HepG2 (cell line): ENCODE measurements around the gene ZNF800. TPM values are rescaled to one million over a fixed set of nuclear protein-coding genes. Genes with fewer than 3 reads are reported as not detected.
A peak's percentile ranks its signal among the peaks of the same experiment; 100 is the strongest.

Experiments
- ARID2 ChIP-seq: sonication (generic); formaldehyde crosslinking; IDR thresholded peaks from 2 replicates; pipeline ENCODE4 v1.8.1; 2022; ENCODE audit warnings: mild to moderate bottlenecking, missing genetic modification reagents, borderline replicate concordance
- FOSL1 ChIP-seq: sonication (generic); formaldehyde crosslinking; IDR thresholded peaks from 2 replicates; pipeline ENCODE4 v1.9.0; 2021; ENCODE audit warnings: missing genetic modification reagents, borderline replicate concordance
- HNF4G ChIP-seq, 2 experiments: sonication (generic) in 1 of 2; formaldehyde crosslinking in 1 of 2; IDR thresholded peaks; 2 replicates each; pipeline versions ENCODE4 v1.4.0 to v1.6.1; 2011 to 2020; ENCODE audit warnings: borderline replicate concordance in 2 of 2, low read depth in 2 of 2, mild to moderate bottlenecking in 2 of 2, low read length in 1 of 2, missing genetic modification reagents in 1 of 2, moderate library complexity in 1 of 2
- LCORL ChIP-seq, 2 experiments: fragments of 450-650 bp in 1 of 2; sonication (generic) in 1 of 2; formaldehyde crosslinking in 1 of 2; IDR thresholded peaks; 2 replicates each; pipeline versions ENCODE4 v1.5.0 to v1.6.1; 2017 to 2020; ENCODE audit warnings: antibody characterized with exemption in 1 of 2, missing genetic modification reagents in 1 of 2
- MIER3 ChIP-seq: IDR thresholded peaks from 2 replicates; pipeline ENCODE4 v1.6.1; 2016; ENCODE audit warnings: missing compliant biosample characterization, borderline replicate concordance
- NCOA1 ChIP-seq: sonication (generic); formaldehyde crosslinking; IDR thresholded peaks from 2 replicates; pipeline ENCODE4 v1.9.0; 2021; ENCODE audit warnings: missing genetic modification reagents
- NFIB ChIP-seq: sonication (generic); formaldehyde crosslinking; IDR thresholded peaks from 2 replicates; pipeline ENCODE4 v1.9.0; 2021; ENCODE audit warnings: missing genetic modification reagents, mild to moderate bottlenecking, borderline replicate concordance
- NFYC ChIP-seq: IDR thresholded peaks from 2 replicates; pipeline ENCODE4 v1.6.1; 2016; ENCODE audit warnings: missing genetic modification reagents, missing compliant biosample characterization
- PCBP2 ChIP-seq: fragments of 200-400 bp; formaldehyde crosslinking; optimal IDR thresholded peaks from 2 replicates; pipeline ENCODE3; 2018; ENCODE audit warnings: low read length, low read depth; ENCODE audit not compliant: poor library complexity, severe bottlenecking
- SIN3A ChIP-seq: IDR thresholded peaks from 2 replicates; pipeline ENCODE4 v1.6.1; 2011; ENCODE audit warnings: low read depth, mild to moderate bottlenecking, control low read depth, low read length, borderline replicate concordance
- STAT5B ChIP-seq: sonication (generic); formaldehyde crosslinking; IDR thresholded peaks from 2 replicates; pipeline ENCODE4 v1.4.0; 2020; ENCODE audit warnings: missing genetic modification reagents
- TAF15 ChIP-seq: fragments of 200-400 bp; formaldehyde crosslinking; IDR thresholded peaks from one replicate; pipeline ENCODE4 v1.6.1; 2018; ENCODE audit warnings: mild to moderate bottlenecking, low read depth, low read length; ENCODE audit not compliant: poor library complexity, severe bottlenecking
- TBP ChIP-seq: sonication (generic); formaldehyde crosslinking; IDR thresholded peaks from 2 replicates; pipeline ENCODE4 v1.5.0; 2020; ENCODE audit warnings: missing genetic modification reagents
- TBX3 ChIP-seq: fragments of 450-650 bp; IDR thresholded peaks from 2 replicates; pipeline ENCODE4 v1.6.1; 2017; ENCODE audit warnings: antibody characterized with exemption, mild to moderate bottlenecking, inconsistent platforms, borderline replicate concordance
- U2AF1 ChIP-seq: fragments of 200-400 bp; formaldehyde crosslinking; optimal IDR thresholded peaks from 2 replicates; pipeline ENCODE3; 2017; ENCODE audit warnings: mild to moderate bottlenecking, low read depth, low read length
- YEATS2 ChIP-seq: sonication (generic); formaldehyde crosslinking; IDR thresholded peaks from 2 replicates; pipeline ENCODE4 v1.4.0; 2020; ENCODE audit warnings: missing genetic modification reagents, borderline replicate concordance
- ZBTB21 ChIP-seq: sonication (generic); formaldehyde crosslinking; IDR thresholded peaks from 2 replicates; pipeline ENCODE4 v1.4.0; 2020; ENCODE audit warnings: missing genetic modification reagents
- ZFP36L2 ChIP-seq: sonication (generic); formaldehyde crosslinking; IDR thresholded peaks from 2 replicates; pipeline ENCODE4 v1.4.0; 2020; ENCODE audit warnings: missing genetic modification reagents
- ZNF234 ChIP-seq: sonication (generic); formaldehyde crosslinking; conservative IDR thresholded peaks from 2 replicates; pipeline ENCODE4 v1.5.1; 2020; ENCODE audit warnings: mild to moderate bottlenecking, missing genetic modification reagents
- ZNF382 ChIP-seq: sonication (generic); formaldehyde crosslinking; IDR thresholded peaks from 2 replicates; pipeline ENCODE4 v1.5.0; 2020; ENCODE audit warnings: missing genetic modification reagents, mild to moderate bottlenecking, borderline replicate concordance
- ZNF644 ChIP-seq: IDR thresholded peaks from 2 replicates; pipeline ENCODE4 v1.6.1; 2016; ENCODE audit warnings: low read depth
- ZNF761 ChIP-seq: sonication (generic); formaldehyde crosslinking; conservative IDR thresholded peaks from 2 replicates; pipeline ENCODE4 v1.4.0; 2020; ENCODE audit warnings: mild to moderate bottlenecking, missing genetic modification reagents
- polyA plus RNA-seq, 8 experiments: library from polyadenylated mRNA; depleted of rRNA in 3 of 8; stranded (reverse) in 7 of 8; unstranded in 1 of 8; fragments of >200 nt; fragmentation: Illumina TruSeq in 4 of 8; extraction: Trizol in 4 of 8; gene quantifications; 2 replicates each; pipeline versions ENCODE4 v1.2.1 to v1.2.3, GENCODE V29; 2011 to 2016; ENCODE audit warnings: low read depth in 4 of 8, missing spikeins in 1 of 8, mixed read lengths in 1 of 8; ENCODE audit not compliant: insufficient read depth in 1 of 8
- total RNA-seq, 5 experiments: library from RNA; depleted of rRNA; stranded (reverse); fragments of >200 nt; fragmentation: Illumina TruSeq; extraction: Trizol; gene quantifications; 2 replicates each; pipeline ENCODE4 v1.2.3, GENCODE V29; 2016; ENCODE audit warnings: low read depth in 1 of 5
- TF ChIP-seq, protein P1 (sequence below): sonication (generic); formaldehyde crosslinking; IDR thresholded peaks from 2 replicates; pipeline ENCODE4 v1.4.0; 2020; ENCODE audit warnings: mild to moderate bottlenecking, missing genetic modification reagents
- TF ChIP-seq, protein P2 (sequence below): sonication (generic); formaldehyde crosslinking; IDR thresholded peaks from 2 replicates; pipeline ENCODE4 v1.5.1; 2020; ENCODE audit warnings: missing genetic modification reagents, mild to moderate bottlenecking, borderline replicate concordance
- TF ChIP-seq, protein P3 (sequence below): sonication (generic); formaldehyde crosslinking; IDR thresholded peaks from 2 replicates; pipeline ENCODE4 v1.4.0; 2020; ENCODE audit warnings: missing genetic modification reagents

ZNF800 gene
- total and polyA plus RNA-seq, 2 of the 13 experiments (the other 11 are each of a cell fraction or from before 2014, with no cell fraction given): 7.1 to 12.7 TPM

DNA sequence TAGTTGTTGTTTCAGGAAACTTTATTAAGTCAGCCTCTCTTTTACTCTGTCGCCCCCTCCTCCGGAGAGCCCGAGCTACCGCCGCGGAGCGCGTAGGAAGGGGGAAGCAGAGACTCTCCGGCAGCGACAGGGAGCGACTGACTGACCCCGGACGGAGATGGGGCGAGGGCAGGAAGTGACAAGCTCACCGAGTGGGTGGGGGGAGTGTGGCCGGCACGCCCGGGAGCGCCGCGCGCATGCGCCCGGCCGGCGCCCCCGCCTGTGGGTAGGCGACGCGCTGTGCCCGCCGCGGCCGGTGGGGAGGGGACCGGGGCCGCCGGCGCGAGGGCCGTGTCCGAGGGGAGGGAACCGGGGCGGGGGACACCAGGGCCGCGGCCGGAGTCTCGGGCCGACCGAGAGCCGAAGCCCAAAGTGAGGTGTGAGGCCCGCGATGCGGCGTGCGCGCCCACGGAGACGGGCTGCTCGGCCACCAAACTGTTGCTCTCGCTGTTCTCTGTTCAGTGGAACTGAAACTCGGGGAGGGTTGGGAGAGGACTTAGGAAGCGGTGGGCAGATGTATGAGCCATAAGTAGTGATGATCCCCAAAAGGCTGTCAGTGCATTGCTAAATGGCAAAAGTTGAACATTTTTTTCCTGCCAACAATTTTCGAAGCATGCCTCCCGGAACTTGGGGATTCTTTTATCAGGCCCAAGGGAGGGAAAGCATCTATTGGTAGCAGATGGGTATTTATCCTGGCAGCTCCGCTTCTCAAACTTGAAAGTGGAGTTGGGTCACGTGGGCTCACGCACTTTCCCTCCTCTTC, at the start of gene ZNF800 (continued):
- TF ChIP-seq TBP (CRISPR knock-in tag) (no peak), TBX3 (no peak), ZBTB21 (CRISPR knock-in tag) (no peak), STAT5B (CRISPR knock-in tag) (no peak), ZNF382 (CRISPR knock-in tag) (no peak), MIER3 (no peak), LCORL (IDR thresholded peaks at IDR 0.05) (no peak), LCORL (CRISPR knock-in tag; IDR thresholded peaks at IDR 0.05) (no peak), NFYC (no peak), TAF15 (no peak), FOSL1 (CRISPR knock-in tag) (no peak), NCOA1 (CRISPR knock-in tag) (no peak), SIN3A (peak; percentile 66; the same call in 1 of the 2 replicates), NFIB (CRISPR knock-in tag) (no peak), PCBP2 (no peak), HNF4G (IDR thresholded peaks at IDR 0.05; ENCODE audit: borderline replicate concordance, low read depth, low read length) (no peak), HNF4G (CRISPR knock-in tag; IDR thresholded peaks at IDR 0.05; ENCODE audit: borderline replicate concordance, low read depth) (no peak), ZNF761 (no peak), ZNF644 (no peak), ARID2 (no peak; the same call in 1 of the 2 replicates), U2AF1 (no peak), ZNF234 (CRISPR knock-in tag) (0 out of 2 replicates have a peak, but pooled peaks have one; percentile 63), ZFP36L2 (CRISPR knock-in tag) (no peak), YEATS2 (peak; percentile 56; the same call in 1 of the 2 replicates)
- TF ChIP-seq, protein P1, sequence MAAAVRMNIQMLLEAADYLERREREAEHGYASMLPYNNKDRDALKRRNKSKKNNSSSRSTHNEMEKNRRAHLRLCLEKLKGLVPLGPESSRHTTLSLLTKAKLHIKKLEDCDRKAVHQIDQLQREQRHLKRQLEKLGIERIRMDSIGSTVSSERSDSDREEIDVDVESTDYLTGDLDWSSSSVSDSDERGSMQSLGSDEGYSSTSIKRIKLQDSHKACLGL: peak; percentile 23; the same call in 1 of the 2 replicates
- TF ChIP-seq, protein P2, sequence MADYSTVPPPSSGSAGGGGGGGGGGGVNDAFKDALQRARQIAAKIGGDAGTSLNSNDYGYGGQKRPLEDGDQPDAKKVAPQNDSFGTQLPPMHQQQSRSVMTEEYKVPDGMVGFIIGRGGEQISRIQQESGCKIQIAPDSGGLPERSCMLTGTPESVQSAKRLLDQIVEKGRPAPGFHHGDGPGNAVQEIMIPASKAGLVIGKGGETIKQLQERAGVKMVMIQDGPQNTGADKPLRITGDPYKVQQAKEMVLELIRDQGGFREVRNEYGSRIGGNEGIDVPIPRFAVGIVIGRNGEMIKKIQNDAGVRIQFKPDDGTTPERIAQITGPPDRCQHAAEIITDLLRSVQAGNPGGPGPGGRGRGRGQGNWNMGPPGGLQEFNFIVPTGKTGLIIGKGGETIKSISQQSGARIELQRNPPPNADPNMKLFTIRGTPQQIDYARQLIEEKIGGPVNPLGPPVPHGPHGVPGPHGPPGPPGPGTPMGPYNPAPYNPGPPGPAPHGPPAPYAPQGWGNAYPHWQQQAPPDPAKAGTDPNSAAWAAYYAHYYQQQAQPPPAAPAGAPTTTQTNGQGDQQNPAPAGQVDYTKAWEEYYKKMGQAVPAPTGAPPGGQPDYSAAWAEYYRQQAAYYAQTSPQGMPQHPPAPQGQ (CRISPR knock-in tag): no peak
- TF ChIP-seq, protein P3, sequence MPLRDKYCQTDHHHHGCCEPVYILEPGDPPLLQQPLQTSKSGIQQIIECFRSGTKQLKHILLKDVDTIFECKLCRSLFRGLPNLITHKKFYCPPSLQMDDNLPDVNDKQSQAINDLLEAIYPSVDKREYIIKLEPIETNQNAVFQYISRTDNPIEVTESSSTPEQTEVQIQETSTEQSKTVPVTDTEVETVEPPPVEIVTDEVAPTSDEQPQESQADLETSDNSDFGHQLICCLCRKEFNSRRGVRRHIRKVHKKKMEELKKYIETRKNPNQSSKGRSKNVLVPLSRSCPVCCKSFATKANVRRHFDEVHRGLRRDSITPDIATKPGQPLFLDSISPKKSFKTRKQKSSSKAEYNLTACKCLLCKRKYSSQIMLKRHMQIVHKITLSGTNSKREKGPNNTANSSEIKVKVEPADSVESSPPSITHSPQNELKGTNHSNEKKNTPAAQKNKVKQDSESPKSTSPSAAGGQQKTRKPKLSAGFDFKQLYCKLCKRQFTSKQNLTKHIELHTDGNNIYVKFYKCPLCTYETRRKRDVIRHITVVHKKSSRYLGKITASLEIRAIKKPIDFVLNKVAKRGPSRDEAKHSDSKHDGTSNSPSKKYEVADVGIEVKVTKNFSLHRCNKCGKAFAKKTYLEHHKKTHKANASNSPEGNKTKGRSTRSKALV (CRISPR knock-in tag): no peak
